Renal pelvis (tissue), 4 donors: ENCODE measurements around the gene VAV3. TPM values are rescaled to one million over a fixed set of nuclear protein-coding genes. Genes with fewer than 3 reads are reported as not detected.
A peak's percentile ranks its signal among the peaks of the same experiment; 100 is the strongest.

Experiments
- DNase-seq: peaks from one replicate; pipeline ENCODE4 v3.0.0-alpha.2; 2013
- polyA plus RNA-seq, 3 donors: library from polyadenylated mRNA; unstranded; fragments of 120-200 nt; gene quantifications; one replicate each; pipeline ENCODE4 v1.2.1, GENCODE V29; 2013; ENCODE audit not compliant: insufficient read length in 3 of 3

Gene VAV3
- polyA plus RNA-seq, 3 donors, result 122 to 149 (median 125) TPM

DNA sequence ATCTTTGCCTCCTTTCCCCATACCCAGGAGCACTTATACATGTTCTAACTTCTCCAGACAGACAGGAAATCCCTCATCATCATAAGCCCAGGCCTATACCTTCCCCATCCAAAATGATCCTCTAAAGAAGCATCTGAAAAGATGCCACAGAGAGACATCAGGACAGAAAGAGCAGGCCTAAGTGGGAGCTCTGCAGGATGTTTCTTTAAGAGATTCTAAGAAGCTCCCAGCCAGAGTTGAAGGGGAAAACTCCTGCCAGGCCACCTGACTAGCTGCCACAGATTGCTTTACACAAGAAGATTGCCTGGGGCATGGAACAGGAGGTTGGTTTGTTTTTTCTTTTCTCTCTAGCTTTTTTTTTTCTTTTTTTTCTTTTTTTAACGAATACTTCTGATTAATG, 275.8 kb downstream of the VAV3 start:
- no peak for DNase-seq

DNA sequence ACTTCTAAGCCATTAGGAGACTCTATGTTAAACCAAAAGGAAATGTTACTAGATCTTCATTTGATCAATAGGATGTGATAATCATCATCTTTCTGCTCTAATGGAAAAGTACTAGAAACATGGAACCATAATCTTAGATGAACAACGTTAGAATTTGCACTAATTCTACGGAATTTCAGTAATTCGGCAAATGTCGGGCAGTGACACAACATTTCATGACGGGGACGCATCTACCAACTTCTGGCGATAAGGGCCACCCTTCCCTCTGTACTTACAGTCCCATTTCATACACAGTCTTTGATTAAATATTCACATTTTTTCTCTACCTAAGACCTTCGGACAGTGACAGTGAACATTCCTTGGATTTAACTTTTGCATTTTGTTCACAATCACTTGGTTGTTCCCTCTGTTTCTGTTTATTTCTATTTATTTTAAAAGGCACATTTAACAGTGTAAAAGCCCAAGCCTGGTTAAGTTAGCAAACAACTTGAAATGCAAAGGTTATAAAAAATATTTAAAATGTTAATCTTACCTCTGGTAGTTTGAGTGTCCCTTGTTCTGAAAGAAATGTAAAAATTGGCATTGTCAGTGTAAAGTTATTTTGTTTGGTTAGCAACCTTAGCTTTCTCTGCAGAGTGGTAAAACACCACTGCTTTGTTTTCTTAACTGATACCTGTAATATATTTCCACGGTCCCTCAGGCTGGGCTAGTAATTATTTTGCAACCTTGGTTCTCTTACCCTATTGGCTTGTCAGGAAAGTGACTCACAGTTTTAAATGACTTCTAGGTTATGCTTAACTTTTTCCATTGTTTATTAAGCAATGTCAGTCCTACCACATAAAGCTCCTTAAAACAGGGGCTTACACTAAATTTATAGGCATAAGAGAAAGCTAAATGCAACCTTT, 276.9 kb downstream of the VAV3 start:
- peak; percentile 31 for DNase-seq

DNA sequence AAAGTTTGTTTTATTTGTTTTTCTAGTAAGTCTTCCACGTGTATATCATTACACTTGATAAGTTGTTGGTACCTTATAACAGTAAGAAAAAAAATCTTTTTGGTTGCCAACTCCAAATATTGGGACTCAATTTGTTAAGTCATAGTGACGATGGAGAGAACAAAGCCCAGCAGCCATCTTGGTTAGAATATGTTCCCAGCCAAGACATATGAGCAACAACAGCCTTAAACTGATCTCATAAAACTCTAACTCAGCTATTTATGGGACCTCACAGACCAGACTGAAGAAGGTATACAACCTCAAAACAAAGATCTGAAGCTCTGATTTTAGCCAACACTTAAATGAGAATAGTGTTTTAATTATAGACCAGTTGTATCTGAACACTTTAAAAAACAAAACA, 281.3 kb downstream of the VAV3 start:
- DNase-seq, result no peak

DNA sequence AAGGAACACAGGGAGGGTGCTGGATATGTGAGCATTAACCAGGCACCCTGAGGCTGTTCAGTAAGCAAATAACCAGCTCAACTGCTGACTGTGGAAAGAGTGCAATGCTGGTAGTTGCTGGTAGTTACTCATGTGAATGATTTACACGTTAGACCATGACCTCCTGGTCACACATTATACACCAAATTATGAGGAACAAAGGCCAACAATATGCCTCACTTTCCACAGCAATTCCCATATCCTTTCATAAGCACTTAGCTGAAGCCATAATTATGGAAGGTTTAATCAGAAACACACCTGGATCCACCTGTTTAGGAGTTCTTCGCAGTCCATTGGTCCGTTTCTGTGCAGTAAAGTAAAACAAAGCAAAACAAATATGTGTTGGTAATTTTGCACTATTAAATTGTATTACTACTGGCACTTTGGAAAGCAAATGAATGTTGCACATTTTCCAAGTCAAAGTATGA, 281.8 kb downstream of the VAV3 start:
- peak; percentile 48 for DNase-seq

DNA sequence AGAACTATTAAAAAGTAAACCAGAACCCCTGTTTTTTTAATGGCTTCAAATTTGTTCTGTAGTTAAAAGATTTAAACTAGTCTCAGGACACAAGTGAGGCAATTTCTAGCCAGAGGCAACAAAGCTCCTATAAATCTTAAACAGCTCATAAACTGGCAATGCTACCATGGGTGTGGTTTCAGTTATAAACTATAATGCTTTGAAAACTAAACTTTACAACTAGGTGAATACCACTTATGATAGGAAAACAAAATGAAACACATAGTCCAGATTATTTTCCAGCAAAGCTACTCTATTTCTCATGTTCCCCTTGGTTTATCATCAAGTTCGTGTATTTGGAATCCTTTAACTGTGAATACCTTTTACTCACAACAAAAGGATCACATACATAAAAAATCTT, 282.5 kb downstream of the VAV3 start:
- DNase-seq, result peak; percentile 20

DNA sequence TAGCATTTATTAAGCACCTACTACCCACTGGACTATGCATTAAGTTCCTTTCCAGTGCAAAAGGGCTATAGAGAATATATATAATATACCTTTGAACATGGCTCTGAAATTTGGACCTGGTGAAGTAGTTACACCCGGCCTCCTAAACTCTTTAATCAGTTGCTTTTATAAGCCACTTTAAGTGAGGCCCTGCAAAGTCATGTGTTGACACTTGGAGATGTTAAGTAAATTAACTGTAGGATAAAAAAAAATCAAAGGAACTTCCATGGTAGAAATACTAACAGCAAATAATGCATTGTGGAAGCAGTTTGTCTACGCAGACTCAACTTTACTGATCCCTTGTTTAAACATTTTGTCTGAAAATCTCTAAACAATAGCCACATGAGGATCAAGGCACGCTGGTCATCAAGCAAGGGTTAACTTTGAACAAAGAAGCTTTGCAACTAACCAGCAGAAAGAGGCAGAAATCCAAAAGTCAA, 283.9 kb downstream of the VAV3 start:
- no peak for DNase-seq

DNA sequence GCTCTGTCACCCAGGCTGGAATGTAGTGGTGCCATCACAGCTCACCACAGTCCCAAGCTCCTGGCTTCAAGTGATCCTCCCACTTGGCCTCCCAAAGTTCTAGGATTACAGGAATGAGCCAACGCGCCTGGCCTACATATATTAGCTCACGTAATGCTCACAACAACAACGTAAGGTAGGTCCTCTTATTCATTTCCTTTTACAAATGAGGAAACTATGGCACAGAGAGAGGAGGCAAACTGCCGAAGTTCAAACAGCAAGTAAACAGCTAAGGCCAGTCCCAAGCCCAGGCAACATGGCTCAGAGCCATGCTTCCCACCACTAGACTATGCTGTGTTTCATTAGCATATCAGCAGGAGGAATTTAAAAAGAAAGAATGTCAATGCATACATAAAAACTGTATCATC, 284.4 kb downstream of the VAV3 start:
- DNase-seq, result no peak

DNA sequence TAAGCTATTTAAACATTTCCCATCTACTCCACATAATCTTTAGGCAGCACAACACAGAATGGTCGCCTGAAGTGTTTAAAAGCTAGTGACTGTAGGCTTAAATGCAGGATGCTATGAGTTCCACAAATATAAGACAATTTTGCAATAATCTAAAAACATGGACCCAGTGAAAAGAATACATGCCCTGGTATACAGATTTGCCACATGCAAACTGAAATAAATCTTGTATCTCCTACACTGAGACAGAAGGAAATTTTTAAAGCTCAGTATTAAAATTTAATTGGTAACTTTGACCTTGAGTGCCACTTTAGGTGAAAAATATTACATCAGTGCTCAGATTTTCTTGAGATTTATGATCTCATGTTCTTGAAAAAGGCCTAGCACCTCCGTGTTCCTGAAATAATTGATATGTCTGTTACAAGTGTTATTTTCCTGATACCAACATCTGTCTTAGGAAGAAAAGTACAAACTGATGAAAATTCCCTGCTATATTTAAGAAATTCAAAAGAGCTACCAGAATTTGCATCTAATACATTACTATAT, 285.5 kb downstream of the VAV3 start:
- no peak for DNase-seq

DNA sequence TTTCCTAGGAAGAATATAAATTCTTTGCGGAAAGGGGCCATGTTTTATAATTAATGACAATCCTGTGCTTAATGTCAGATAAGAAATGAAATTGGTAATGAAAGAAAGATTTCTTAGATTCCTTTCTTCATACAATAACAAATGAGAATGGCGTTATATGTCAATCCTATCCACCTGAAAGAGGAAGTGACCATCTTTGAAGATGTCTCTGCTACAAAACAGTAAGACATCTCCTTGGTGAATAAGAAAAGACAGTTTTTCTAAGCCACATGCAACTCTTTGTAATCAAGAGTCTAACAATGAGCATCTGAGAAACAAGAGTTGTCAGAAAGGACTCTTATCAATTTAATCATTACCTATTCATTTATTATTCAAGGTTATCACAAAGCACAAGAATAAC, 286.0 kb downstream of the VAV3 start:
- no peak for DNase-seq

DNA sequence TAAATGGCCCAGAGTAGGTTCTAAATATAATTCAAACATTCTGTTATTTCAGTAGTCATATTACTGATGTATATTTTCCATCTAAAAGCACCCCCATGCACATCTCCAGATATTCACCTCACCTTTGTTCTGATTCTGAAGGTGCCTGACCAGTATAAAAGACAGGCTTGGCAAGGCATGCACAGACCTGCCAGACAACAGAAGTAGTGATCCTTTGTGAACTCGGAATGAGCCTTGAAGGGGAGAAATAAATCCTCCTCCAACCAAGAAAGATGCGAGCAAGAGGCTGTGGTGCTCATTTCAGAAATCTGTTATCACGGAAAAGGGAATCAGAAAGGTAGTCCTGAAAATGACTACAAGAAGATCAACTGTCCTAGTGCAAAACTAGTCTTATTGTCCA, 287.3 kb downstream of the VAV3 start:
- no peak for DNase-seq

DNA sequence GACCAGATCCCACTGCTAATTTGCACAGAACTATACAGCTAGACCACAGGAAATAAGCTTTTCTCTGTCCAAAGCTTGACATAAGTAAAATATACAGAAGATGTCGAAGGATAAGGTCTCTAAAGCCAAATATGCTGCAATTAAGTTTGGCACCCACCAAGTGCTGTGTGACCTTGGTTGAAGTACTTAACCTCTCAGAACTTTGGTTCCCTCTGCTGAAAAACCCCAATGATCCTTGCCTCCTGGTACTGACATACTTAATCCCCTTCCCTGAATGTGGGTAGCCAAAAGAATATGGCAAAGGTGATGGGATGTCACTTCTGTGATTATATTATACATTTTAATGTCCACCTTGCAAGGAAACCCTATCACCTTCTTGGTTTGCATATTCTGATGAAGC, 290.5 kb downstream of the VAV3 start:
- no peak for DNase-seq

DNA sequence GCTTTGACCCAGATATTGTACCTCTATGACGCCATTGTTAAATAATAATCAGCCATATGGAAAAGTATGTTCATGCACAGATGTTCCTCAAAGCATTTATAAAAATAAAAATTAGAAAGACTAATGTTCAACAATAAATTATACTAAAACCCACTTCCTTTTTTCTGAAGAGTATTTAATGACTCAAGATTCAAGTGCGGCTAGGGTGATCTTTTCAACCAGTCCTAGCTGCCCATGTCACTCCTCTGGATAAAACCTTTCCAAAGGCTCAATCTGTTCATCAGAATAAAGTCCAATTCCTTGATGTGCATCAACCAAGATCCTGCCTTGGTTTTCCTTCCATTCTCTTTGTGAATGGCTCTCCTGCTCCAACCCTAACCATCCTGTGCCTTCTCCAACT, 292.0 kb downstream of the VAV3 start:
- DNase-seq, result no peak

DNA sequence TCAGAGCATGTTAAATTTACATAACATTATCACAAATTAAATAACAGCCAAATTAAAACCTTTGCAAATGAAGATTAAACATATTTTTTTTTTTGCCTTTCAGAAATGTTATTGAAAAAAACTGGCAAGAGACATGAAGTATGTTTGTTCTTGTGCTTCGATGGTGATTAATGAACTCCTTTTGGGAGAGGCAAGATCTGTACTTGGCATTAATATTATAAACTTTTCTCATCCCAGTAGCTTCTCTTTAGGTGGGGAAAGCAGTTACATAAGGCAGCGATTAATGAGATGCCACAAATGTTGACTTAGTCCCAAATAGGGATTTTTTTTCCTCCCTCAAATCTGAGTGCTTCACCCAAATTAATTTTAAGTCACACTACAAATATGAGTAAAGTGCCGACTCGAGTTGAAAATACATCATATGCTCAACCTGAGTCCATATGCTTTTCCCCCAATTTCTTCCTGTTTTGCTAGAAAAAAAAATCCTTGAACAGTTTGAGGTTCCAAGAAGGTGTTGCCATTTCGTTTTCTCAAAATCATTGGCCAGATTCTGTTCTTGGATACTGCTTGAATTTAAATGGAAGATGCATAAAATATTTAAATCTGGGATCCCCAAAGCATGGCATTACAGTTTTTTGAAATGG, 294.5 kb downstream of the VAV3 start:
- no peak for DNase-seq

DNA sequence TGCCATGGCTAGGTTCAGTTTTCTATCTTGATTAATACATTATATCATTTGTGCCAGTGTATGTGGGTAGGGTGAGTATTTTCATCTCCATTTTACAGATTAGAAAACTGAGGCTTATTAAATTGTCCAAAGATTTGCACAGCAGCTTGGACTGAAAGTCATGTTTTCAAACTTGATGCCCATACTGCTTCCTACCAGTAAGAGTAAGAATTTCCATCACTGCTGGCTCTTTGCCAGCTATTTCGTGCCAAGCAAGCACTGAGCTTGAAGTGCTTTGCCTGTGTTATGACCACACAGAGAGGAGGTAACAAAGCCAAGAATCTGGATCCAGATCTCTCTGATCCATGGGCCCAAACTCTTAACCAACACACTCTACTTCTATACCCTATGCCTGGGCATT, 295.0 kb downstream of the VAV3 start:
- no peak for DNase-seq

DNA sequence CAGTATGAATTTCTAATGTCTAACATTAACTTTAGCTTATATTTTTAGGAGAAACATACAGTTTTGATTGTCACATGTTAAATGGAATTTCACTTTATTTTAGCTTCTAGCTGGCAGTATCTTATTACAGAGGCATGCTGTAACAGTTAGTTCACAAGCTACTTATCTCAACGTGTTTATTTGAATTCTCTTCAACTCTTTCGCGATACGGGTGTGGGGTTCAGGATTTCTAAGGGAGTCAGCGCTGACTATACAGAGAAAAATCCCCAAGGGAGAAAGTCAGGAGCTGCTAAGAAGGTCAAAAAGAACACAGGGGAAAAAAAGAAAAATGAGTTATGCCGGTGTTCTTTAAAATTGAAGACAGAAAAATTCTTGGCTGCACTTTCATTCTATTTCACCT, 296.2 kb downstream of the VAV3 start:
- DNase-seq, result no peak

DNA sequence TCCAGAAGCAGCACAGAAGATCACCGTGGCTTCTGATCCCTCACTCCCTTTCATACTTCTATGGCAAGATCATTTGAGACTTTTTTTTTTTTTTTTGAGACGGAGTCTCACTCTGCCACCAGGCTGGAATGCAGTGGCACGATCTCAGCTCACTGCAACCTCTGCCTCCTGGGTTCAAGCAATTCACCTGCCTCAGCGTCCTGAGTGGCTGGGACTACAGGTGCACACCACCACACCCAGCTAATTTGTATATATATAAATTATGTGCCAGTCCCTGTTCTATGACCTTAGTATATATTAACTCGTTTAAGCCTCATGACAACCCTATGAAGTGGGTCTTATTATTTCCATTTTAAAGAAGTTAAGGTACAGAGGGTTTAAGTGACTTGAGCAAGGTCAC, 298.5 kb downstream of the VAV3 start:
- DNase-seq, result no peak

DNA sequence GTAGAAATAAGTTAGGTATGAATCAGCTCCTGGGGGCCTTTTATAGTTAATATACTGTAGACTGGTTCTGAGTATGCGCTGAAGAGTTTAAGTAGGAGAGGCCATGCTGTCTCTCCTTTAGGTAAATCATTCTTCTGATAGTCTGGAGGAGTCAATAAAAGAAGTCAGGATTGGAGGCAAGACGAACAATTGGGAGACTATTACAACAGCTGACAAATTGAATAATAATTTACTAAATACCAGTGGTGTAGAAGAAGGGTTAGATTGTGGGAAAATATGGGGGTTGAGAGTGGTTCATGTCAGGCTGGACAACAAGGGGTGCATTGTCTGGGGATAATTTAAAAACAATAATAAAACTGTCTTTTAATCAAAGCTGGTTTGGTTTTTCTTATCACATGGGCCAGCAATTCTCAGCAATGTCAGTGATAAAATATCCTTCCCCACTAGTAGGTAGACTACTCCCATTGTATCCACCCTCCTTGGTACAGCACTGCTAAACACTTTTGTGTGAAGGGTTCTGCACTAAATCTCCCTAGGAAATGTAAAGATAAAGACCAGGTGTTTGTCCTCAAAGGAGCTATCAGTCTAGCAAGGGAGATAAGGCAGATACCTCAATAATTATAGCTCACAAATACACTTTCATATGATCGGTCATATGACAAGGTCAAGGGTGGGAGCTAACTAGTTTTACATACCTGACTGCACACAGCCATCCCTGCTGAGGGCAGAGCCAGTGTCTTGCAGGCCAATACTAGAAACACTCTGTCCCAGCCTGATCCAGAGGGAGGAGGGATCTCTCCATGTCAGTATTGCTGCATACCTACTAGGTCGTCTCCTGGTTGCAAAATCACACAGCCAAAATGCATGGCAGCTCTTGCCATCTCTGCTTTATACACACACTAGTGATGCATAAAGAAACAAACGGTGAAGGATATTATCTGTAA, 299.7 kb downstream of the VAV3 start:
- no peak for DNase-seq

DNA sequence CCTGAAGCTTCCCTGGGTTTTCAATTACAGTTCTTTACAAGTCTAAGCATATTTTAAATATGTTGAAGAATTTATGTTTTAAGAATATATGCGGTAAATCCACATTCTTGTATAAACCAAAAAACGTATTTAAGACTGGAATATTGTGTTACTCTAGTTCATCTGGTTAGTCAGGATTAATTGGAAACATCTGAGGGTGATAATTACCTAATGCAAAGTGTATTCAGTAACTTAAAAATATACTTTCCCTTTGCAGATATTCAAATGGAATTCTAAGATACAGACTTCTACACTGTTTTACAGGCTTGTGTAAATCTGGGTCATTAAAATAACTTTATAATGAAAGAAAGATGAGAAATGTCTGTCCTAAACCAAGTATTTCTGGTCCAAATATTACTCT, 302.0 kb downstream of the VAV3 start:
- no peak for DNase-seq

DNA sequence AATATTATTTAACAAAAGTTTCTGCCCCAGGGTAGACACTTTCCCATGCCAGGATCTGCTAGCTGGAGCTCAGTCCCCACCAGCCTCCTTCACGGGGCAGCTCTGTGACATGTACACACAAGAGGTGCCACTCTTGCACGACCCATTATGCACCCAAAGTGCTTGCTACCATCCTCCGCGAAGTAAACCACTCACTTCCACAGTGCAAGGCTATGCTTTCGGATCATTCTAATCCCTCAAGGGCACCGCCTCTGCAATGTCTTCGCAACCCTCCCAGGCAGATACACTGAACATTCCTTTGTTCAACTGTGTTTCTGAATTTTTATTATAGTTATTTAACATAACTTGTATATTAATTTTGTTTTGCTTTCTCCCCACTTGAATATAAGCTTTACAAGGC, 303.8 kb downstream of the VAV3 start:
- no peak for DNase-seq

DNA sequence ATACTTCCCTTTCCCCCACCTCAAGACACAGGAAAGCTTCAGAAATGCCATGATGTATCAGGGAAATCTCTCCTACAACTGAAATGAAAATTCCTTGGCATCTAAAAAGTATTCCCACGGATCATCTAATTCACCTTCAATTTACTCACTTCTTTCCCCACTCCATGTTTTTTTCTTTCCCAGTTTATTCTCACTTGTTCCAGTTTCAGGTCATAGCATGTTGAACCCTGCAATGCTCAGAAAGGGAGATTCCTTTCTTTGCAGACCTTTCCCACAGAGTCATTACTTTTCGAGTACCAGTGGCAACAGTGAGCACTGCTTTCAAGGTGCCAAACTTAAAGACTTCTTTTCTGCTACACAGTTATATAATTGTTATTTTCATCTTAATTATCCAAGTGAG, 305.0 kb downstream of the VAV3 start:
- DNase-seq, result no peak

DNA sequence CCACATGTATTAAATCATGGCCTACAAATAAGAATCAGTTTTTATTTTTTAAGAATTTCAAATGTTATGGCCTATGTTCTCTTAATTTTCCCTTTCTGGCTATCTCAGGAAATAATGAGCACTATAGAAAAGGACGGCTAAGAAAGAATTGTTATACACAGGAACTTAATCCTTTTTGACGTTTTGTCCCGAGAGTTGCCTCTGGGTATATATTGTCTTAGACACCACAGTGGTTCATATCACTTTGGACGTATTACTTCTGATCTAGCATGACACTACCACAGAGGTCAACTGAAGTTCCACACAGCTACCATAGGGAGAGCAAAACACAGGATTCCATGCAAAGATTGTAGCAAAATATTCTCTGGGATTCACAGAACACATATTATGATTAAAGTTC, 307.6 kb downstream of the VAV3 start:
- no peak for DNase-seq

DNA sequence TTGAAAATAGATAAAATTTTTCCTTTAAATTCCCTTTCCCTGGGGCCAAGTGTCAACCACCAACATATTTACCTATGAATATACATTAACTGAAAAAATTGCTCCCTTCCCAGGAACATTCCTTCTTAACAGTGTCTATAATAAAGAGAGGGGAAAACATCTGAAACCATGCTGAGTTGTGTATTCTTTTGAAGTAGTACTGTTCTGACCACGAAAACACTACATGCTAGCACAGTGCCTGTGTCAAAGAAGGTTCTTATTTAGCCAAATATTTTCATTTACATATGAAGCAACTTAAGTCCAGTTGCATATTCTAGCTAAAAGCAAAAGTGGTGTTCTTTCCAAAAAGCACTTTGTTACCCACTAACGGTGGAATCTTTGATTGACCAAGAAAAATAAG, 311.2 kb downstream of the VAV3 start:
- DNase-seq, result no peak
